Measurements from ENCODE around the gene PROK1.
A peak's percentile ranks its signal among the peaks of the same experiment; 100 is the strongest.

PROK1 gene

GRCh38 chr1:110441888-110442287, 9.1 kb upstream of the PROK1 start:
- no peak for DNase-seq (ENCODE audit: low read depth in 2 of 2)
- H3K4me3 ChIP-seq (replicated peaks in 1 of 2; ENCODE audit: low read depth in 2 of 2, low read length in 2 of 2): no peak overlapping the region
- no peak for TF ChIP-seq CTCF (IDR thresholded peaks at IDR 0.05; ENCODE audit: low read depth, low read length)

GRCh38 chr1:110443451-110443850, 7.5 kb upstream of the PROK1 start:
- no peak for TF ChIP-seq CTCF (IDR thresholded peaks at IDR 0.05; ENCODE audit: low read depth, low read length)
- no peak overlapping the region for H3K4me3 ChIP-seq (replicated peaks in 1 of 2; ENCODE audit: low read depth in 2 of 2, low read length in 2 of 2)
- DNase-seq (ENCODE audit: low read depth in 2 of 2): peak in 1 of 2 donors; percentile 44

GRCh38 chr1:110444561-110444960, 6.4 kb upstream of the PROK1 start:
- no peak for DNase-seq (ENCODE audit: low read depth in 2 of 2)
- TF ChIP-seq CTCF (IDR thresholded peaks at IDR 0.05; ENCODE audit: low read depth, low read length): no peak

GRCh38 chr1:110449661-110450651, 993 bp upstream of the PROK1 start:
- no peak overlapping the region for H3K4me3 ChIP-seq (replicated peaks in 1 of 2; ENCODE audit: low read depth in 2 of 2, low read length in 2 of 2)
- no peak for TF ChIP-seq CTCF (IDR thresholded peaks at IDR 0.05; ENCODE audit: low read depth, low read length)
- DNase-seq (ENCODE audit: low read depth in 2 of 2): no peak

More at GRCh38 chr1:110444561-110444960, 6.4 kb upstream of the PROK1 start:
- H3K4me3 ChIP-seq (replicated peaks in 1 of 2; ENCODE audit: low read depth in 2 of 2, low read length in 2 of 2): no peak overlapping the region

GRCh38 chr1:110452330-110452729, 1.4 kb downstream of the PROK1 start:
- TF ChIP-seq CTCF (IDR thresholded peaks at IDR 0.05; ENCODE audit: low read depth, low read length): no peak
- DNase-seq (ENCODE audit: low read depth in 2 of 2): no peak
- no peak overlapping the region for H3K4me3 ChIP-seq (replicated peaks in 1 of 2; ENCODE audit: low read depth in 2 of 2, low read length in 2 of 2)

GRCh38 chr1:110453829-110454228, 2.9 kb downstream of the PROK1 start:
- no peak for DNase-seq (ENCODE audit: low read depth in 2 of 2)
- H3K4me3 ChIP-seq (replicated peaks in 1 of 2; ENCODE audit: low read depth in 2 of 2, low read length in 2 of 2): no peak overlapping the region
- TF ChIP-seq CTCF (IDR thresholded peaks at IDR 0.05; ENCODE audit: low read depth, low read length): no peak
